Measurements from ENCODE around the gene PDE6A. TPM values are rescaled to one million over a fixed set of nuclear protein-coding genes. Genes with fewer than 3 reads are reported as not detected.
A peak's percentile ranks its signal among the peaks of the same experiment; 100 is the strongest.

Gene PDE6A
- total and polyA plus RNA-seq, 2 donors (not counting 3 experiments of a cell fraction or from before 2014, with no cell fraction given) = not detected

GRCh38 chr5:149887622-149888183 is 56.9 kb downstream of the PDE6A start:
- H3K9me3 ChIP-seq (replicated peaks; ENCODE audit: control insufficient read depth, insufficient read depth, low read length) = no peaks in the 10 kb centered on the region
- dilution Hi-C loops (cut with MboI; ENCODE audit: extremely low pct_ligation_motif_present, low sequenced_read_pairs) = no loop called here
- peak; percentile 42 for DNase-seq (ENCODE audit: low read depth, low spot score)
- no peaks in the 10 kb centered on the region for H3K36me3 ChIP-seq (ENCODE audit: control insufficient read depth in 2 of 2, extremely low read depth in 1 of 2, insufficient read depth in 2 of 2, low read length in 2 of 2)
- FAIRE-seq = peak; percentile 90
- H3K27me3 ChIP-seq (ENCODE audit: control insufficient read depth in 2 of 2, insufficient read depth in 2 of 2, low read length in 2 of 2) = no peaks in the 10 kb centered on the region
- no peaks in the 10 kb centered on the region for H3K9me1 ChIP-seq (replicated peaks; ENCODE audit: control insufficient read depth, extremely low read depth, insufficient read depth, low read length)
- ChIA-PET CTCF (interaction anchor here (1.5 to 2.3 kb wide), 2 partner anchors 14 to 35 kb away, joined by 3 to 7 read pairs; no protein-coding TSS in a partner anchor), POLR2A (no interaction called here)
- peak overlapping the region; percentile 64 for H2AFZ ChIP-seq (ENCODE audit: low read depth, low read length)
- intact Hi-C loops (cut with micrococcal nuclease) = no loop called here
- no peaks in the 10 kb centered on the region for H3K79me2 ChIP-seq (ENCODE audit: control insufficient read depth, insufficient read depth, low read length)
- H3K4me3 ChIP-seq (replicated peaks in 1 of 3; ENCODE audit: insufficient read depth in 1 of 3, low read depth in 1 of 3, low read length in 3 of 3) = no peak overlapping the region
- no TSS peak for BruUV-seq (replicated peaks)
- no peak overlapping the region for H3K4me2 ChIP-seq (ENCODE audit: insufficient read depth, low read length)
- peaks cover 5% of the 10 kb centered on the region for H3K4me1 ChIP-seq (ENCODE audit: control insufficient read depth, extremely low read depth, insufficient read depth, low read length)
- TF ChIP-seq GATA2 (IDR thresholded peaks at IDR 0.05; ENCODE audit: insufficient read depth, insufficient read length, low read depth, low read length) = peak; percentile 50
- TF ChIP-seq, protein P1, sequence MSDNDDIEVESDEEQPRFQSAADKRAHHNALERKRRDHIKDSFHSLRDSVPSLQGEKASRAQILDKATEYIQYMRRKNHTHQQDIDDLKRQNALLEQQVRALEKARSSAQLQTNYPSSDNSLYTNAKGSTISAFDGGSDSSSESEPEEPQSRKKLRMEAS (IDR thresholded peaks at IDR 0.05; ENCODE audit: insufficient read depth, insufficient read length) = no peak
- H3K9ac ChIP-seq (replicated peaks; ENCODE audit: extremely low read depth, insufficient read depth, low read length) = no peak overlapping the region
- no peak overlapping the region for H3K27ac ChIP-seq (ENCODE audit: insufficient read depth, low read depth, low read length)
- H4K20me1 ChIP-seq (replicated peaks; ENCODE audit: control insufficient read depth, extremely low read depth, insufficient read depth, low read length) = no peaks in the 10 kb centered on the region

- intact Hi-C loops (cut with micrococcal nuclease) (no loop called here), dilution Hi-C loops (cut with MboI; ENCODE audit: extremely low pct_ligation_motif_present, low sequenced_read_pairs) (no loop called here)
- FAIRE-seq = peak; percentile 56
- Histone ChIP-seq H3K27ac (ENCODE audit: insufficient read depth, low read depth, low read length) (no peak overlapping the region), H3K4me3 (replicated peaks in 1 of 3; ENCODE audit: insufficient read depth in 1 of 3, low read depth in 1 of 3, low read length in 3 of 3) (no peak overlapping the region), H3K79me2 (ENCODE audit: control insufficient read depth, insufficient read depth, low read length) (no peaks in the 10 kb centered on the region), H3K27me3 (ENCODE audit: control insufficient read depth in 2 of 2, insufficient read depth in 2 of 2, low read length in 2 of 2) (no peaks in the 10 kb centered on the region), H3K9me1 (replicated peaks; ENCODE audit: control insufficient read depth, extremely low read depth, insufficient read depth, low read length) (no peaks in the 10 kb centered on the region), H3K4me2 (ENCODE audit: insufficient read depth, low read length) (no peak overlapping the region), H3K9me3 (replicated peaks; ENCODE audit: control insufficient read depth, insufficient read depth, low read length) (no peaks in the 10 kb centered on the region), H4K20me1 (replicated peaks; ENCODE audit: control insufficient read depth, extremely low read depth, insufficient read depth, low read length) (no peaks in the 10 kb centered on the region), H2AFZ (ENCODE audit: low read depth, low read length) (peak overlapping the region; percentile 64), H3K9ac (replicated peaks; ENCODE audit: extremely low read depth, insufficient read depth, low read length) (no peak overlapping the region), H3K4me1 (ENCODE audit: control insufficient read depth, extremely low read depth, insufficient read depth, low read length) (peaks cover 5% of the 10 kb centered on the region), H3K36me3 (ENCODE audit: control insufficient read depth in 2 of 2, extremely low read depth in 1 of 2, insufficient read depth in 2 of 2, low read length in 2 of 2) (no peaks in the 10 kb centered on the region)
- BruUV-seq (replicated peaks) = no TSS peak
- TF ChIP-seq CTCF (IDR thresholded peaks at IDR 0.05; ENCODE audit: extremely low read depth in 1 of 2, insufficient read depth in 1 of 2, low read depth in 1 of 2, low read length in 2 of 2) (no peak), JUN (IDR thresholded peaks at IDR 0.05; ENCODE audit: borderline replicate concordance, insufficient read depth, insufficient read length, low read depth) (no peak)
- DNase-seq (ENCODE audit: low read depth, low spot score) = no peak
- CTCF ChIA-PET = interaction anchor here (1.5 kb wide), 1 partner anchor 34 kb away, joined by 3 read pairs; no protein-coding TSS in a partner anchor
- POLR2A ChIA-PET = no interaction called here
These were observed 57.7 kb downstream of the PDE6A start for GRCh38 chr5:149886692-149887470.
